Fibroblast of lung (primary cell): Measurements from ENCODE around the gene DDX20. TPM values are rescaled to one million over a fixed set of nuclear protein-coding genes. Genes with fewer than 3 reads are reported as not detected.

Experiments used
- DNase-seq, 2 donors: peaks; one replicate each; pipeline versions ENCODE4 v3.0.0 to v3.0.0-alpha.2; 2010; ENCODE audit warnings: low read depth in 2 of 2
- H2AFZ ChIP-seq: 2 replicates; pipeline ENCODE4 v1.5.1; 2012; ENCODE audit warnings: low read length, control low read depth, inconsistent platforms
- H3K27ac ChIP-seq: 2 replicates; pipeline ENCODE4 v1.5.1; 2011; ENCODE audit warnings: low read length, control low read depth; ENCODE audit not compliant: insufficient read depth
- H3K27me3 ChIP-seq: 2 replicates; pipeline ENCODE4 v1.5.1; 2011; ENCODE audit warnings: mild to moderate bottlenecking, low read length; ENCODE audit not compliant: control insufficient read depth, insufficient read depth
- H3K36me3 ChIP-seq: 2 replicates; pipeline ENCODE4 v1.5.1; 2011; ENCODE audit warnings: low read length; ENCODE audit not compliant: control insufficient read depth, insufficient read depth
- H3K4me1 ChIP-seq: 2 replicates; pipeline ENCODE4 v1.5.1; 2011; ENCODE audit warnings: low read length; ENCODE audit not compliant: control insufficient read depth, insufficient read depth; ENCODE audit errors: extremely low read depth
- H3K4me2 ChIP-seq: 2 replicates; pipeline ENCODE4 v1.5.1; 2011; ENCODE audit warnings: low read length, control low read depth; ENCODE audit not compliant: insufficient read depth; ENCODE audit errors: extremely low read depth
- H3K4me3 ChIP-seq, 4 experiments: fragments of 200-600 bp in 1 of 4; sonication (generic) in 1 of 4; replicated peaks in 1 of 4; 2 replicates each; pipeline ENCODE4 v1.5.1; 2011 to 2016; ENCODE audit warnings: low read length in 4 of 4, low read depth in 3 of 4, mild to moderate bottlenecking in 3 of 4, control low read depth in 2 of 4, inconsistent platforms in 1 of 4, mixed read lengths in 1 of 4; ENCODE audit not compliant: insufficient read depth in 1 of 4; ENCODE audit errors: control extremely low read depth in 1 of 4
- H3K79me2 ChIP-seq: 2 replicates; pipeline ENCODE4 v1.5.1; 2012; ENCODE audit warnings: mild to moderate bottlenecking, low read length, inconsistent platforms; ENCODE audit not compliant: control insufficient read depth, insufficient read depth
- H3K9ac ChIP-seq: 2 replicates; pipeline ENCODE4 v1.5.1; 2011; ENCODE audit warnings: mild to moderate bottlenecking, low read length, control low read depth; ENCODE audit not compliant: insufficient read depth
- H3K9me3 ChIP-seq: 2 replicates; pipeline ENCODE4 v1.5.1; 2012; ENCODE audit warnings: low read depth, low read length; ENCODE audit not compliant: control insufficient read depth, insufficient read depth
- H4K20me1 ChIP-seq: 2 replicates; pipeline ENCODE4 v1.5.1; 2011; ENCODE audit warnings: low read length; ENCODE audit not compliant: control insufficient read depth, insufficient read depth; ENCODE audit errors: extremely low read depth
- CTCF ChIP-seq, 2 donors: IDR thresholded peaks in 1 of 2; conservative IDR thresholded peaks in 1 of 2; 1 replicate in 1 of 2; 2 replicates in 1 of 2; pipeline ENCODE4 v1.5.1; 2011 to 2012; ENCODE audit warnings: low read length in 2 of 2, control low read depth in 1 of 2, inconsistent platforms in 1 of 2, low read depth in 1 of 2, mild to moderate bottlenecking in 1 of 2
- EZH2 ChIP-seq: IDR thresholded peaks from 2 replicates; pipeline ENCODE4 v1.5.1; 2012; ENCODE audit warnings: low read length, control low read depth, mild to moderate bottlenecking; ENCODE audit errors: missing control alignments
- polyA plus RNA-seq, 2 donors: library from polyadenylated mRNA; depleted of rRNA in 1 of 2; stranded (reverse) in 1 of 2; unstranded in 1 of 2; fragments of >200 nt; gene quantifications; 2 replicates each; pipeline ENCODE4 v1.2.1, GENCODE V29; 2011 to 2012; ENCODE audit warnings: missing spikeins in 1 of 2
- total RNA-seq: library from RNA; depleted of rRNA; stranded (reverse); fragments of >200 nt; gene quantifications from 2 replicates; pipeline ENCODE4 v1.2.1, GENCODE V29; 2014

The DDX20 gene
- total and polyA plus RNA-seq, 2 donors (not counting 1 experiment from before 2014, with no cell fraction given), result 8.4 to 22.2 TPM

GRCh38 chr1:111742938-111743549, 12.7 kb upstream of the DDX20 start:
- Histone ChIP-seq H4K20me1 (no peaks in the 10 kb centered on the region), H3K4me2 (peak overlapping the region; percentile 39), H3K9me3 (no peaks in the 10 kb centered on the region), H3K9ac (peak overlapping the region; percentile 60), H3K27ac (peak overlapping the region; percentile 89), H3K36me3 (no peaks in the 10 kb centered on the region), H3K79me2 (peaks cover 5% of the 10 kb centered on the region), H3K4me1 (peaks cover 12% of the 10 kb centered on the region), H3K4me3 (no peak overlapping the region), H2AFZ (no peak overlapping the region), H3K27me3 (no peaks in the 10 kb centered on the region)
- TF ChIP-seq EZH2 (no peak), CTCF (conservative IDR thresholded peaks at IDR 0.05 in 1 of 2, IDR thresholded peaks at IDR 0.05 in 1 of 2; ENCODE audit: low read depth in 1 of 2, low read length in 2 of 2) (no peak)
- DNase-seq, result peak in 1 of 2 donors; percentile 29

GRCh38 chr1:111743679-111744101, 12.0 kb upstream of the DDX20 start:
- TF ChIP-seq CTCF (conservative IDR thresholded peaks at IDR 0.05 in 1 of 2, IDR thresholded peaks at IDR 0.05 in 1 of 2; ENCODE audit: low read depth in 1 of 2, low read length in 2 of 2) (no peak), EZH2 (no peak)
- Histone ChIP-seq H3K79me2 (peaks cover 1% of the 10 kb centered on the region), H3K4me2 (peak overlapping the region; percentile 39), H3K9ac (peak overlapping the region; percentile 60), H3K27me3 (no peaks in the 10 kb centered on the region), H3K9me3 (no peaks in the 10 kb centered on the region), H3K36me3 (no peaks in the 10 kb centered on the region), H4K20me1 (no peaks in the 10 kb centered on the region), H3K4me1 (peaks cover 11% of the 10 kb centered on the region), H2AFZ (no peak overlapping the region), H3K27ac (peak overlapping the region; percentile 89), H3K4me3 (no peak overlapping the region)
- DNase-seq, result peak; percentile 35 to 36

GRCh38 chr1:111745675-111746613, 9.8 kb upstream of the DDX20 start:
- no peaks in the 10 kb centered on the region for H3K9me3 ChIP-seq
- no peak for DNase-seq
- no peak overlapping the region for H3K4me3 ChIP-seq
- no peaks in the 10 kb centered on the region for H4K20me1 ChIP-seq
- no peak overlapping the region for H2AFZ ChIP-seq
- peaks cover 11% of the 10 kb centered on the region for H3K4me1 ChIP-seq
- H3K27me3 ChIP-seq, result no peaks in the 10 kb centered on the region
- H3K36me3 ChIP-seq, result no peaks in the 10 kb centered on the region
- H3K4me2 ChIP-seq, result no peak overlapping the region
- no peak overlapping the region for H3K27ac ChIP-seq
- no peaks in the 10 kb centered on the region for H3K79me2 ChIP-seq
- TF ChIP-seq EZH2, result no peak
- H3K9ac ChIP-seq, result no peak overlapping the region
